Measurements from ENCODE around the gene ZNF469.

DNA sequence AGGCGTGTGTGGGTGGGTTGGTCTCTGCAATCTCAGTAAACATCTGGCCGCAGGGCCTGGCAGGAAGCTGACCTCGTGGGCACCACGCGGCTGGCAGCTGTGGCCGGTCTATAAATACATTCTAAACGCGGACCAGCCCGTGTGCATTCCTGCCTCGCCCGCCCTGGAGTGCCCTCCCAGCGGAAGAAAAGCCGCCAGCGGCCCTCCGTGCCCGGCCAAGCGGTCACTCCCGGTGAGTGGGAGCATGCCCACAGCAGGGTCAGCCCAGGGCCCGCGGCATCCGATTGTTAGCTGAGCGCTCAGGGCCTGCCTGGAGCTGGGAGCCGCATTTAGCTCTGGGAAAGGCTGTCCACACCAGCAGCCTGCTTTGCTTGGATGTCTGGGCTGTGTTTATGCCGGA, 10.3 kb downstream of the ZNF469 start:
- TF ChIP-seq, protein P1, sequence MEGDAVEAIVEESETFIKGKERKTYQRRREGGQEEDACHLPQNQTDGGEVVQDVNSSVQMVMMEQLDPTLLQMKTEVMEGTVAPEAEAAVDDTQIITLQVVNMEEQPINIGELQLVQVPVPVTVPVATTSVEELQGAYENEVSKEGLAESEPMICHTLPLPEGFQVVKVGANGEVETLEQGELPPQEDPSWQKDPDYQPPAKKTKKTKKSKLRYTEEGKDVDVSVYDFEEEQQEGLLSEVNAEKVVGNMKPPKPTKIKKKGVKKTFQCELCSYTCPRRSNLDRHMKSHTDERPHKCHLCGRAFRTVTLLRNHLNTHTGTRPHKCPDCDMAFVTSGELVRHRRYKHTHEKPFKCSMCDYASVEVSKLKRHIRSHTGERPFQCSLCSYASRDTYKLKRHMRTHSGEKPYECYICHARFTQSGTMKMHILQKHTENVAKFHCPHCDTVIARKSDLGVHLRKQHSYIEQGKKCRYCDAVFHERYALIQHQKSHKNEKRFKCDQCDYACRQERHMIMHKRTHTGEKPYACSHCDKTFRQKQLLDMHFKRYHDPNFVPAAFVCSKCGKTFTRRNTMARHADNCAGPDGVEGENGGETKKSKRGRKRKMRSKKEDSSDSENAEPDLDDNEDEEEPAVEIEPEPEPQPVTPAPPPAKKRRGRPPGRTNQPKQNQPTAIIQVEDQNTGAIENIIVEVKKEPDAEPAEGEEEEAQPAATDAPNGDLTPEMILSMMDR (conservative IDR thresholded peaks at IDR 0.05 in 1 of 2, IDR thresholded peaks at IDR 0.05 in 1 of 2; ENCODE audit: extremely low read depth in 1 of 2, insufficient read depth in 1 of 2, low read depth in 1 of 2, low read length in 2 of 2), result no peak
- TF ChIP-seq EZH2 (IDR thresholded peaks at IDR 0.05; ENCODE audit: borderline replicate concordance, low read length), result no peak

All from mammary epithelial cell (primary cell).